Vagina (tissue), 2 donors: ENCODE results near the gene AMOTL2.

Experiments used
- POLR2A ChIP-seq, 2 donors: fragments of 450-650 bp; IDR thresholded peaks; one replicate each; pipeline ENCODE4 v1.6.1; 2017; ENCODE audit warnings: antibody characterized with exemption in 2 of 2, mild to moderate bottlenecking in 2 of 2, moderate library complexity in 2 of 2
- POLR2AphosphoS5 ChIP-seq, 2 donors: sonication (generic); formaldehyde crosslinking; IDR thresholded peaks; one replicate each; pipeline ENCODE4 v1.9.0; 2017; ENCODE audit warnings: antibody characterized with exemption in 2 of 2, mild to moderate bottlenecking in 2 of 2, low read depth in 1 of 2; ENCODE audit not compliant: insufficient read depth in 1 of 2
- TF ChIP-seq, protein P1 (sequence below), 3 experiments: fragments of 450-650 bp in 2 of 3; fragments of 200-600 bp in 1 of 3; sonication (generic) in 1 of 3; IDR thresholded peaks; one replicate each; pipeline ENCODE4 v1.5.1; 2017 to 2019; ENCODE audit warnings: antibody characterized with exemption in 3 of 3, mild to moderate bottlenecking in 2 of 3, moderate library complexity in 2 of 3

DNA sequence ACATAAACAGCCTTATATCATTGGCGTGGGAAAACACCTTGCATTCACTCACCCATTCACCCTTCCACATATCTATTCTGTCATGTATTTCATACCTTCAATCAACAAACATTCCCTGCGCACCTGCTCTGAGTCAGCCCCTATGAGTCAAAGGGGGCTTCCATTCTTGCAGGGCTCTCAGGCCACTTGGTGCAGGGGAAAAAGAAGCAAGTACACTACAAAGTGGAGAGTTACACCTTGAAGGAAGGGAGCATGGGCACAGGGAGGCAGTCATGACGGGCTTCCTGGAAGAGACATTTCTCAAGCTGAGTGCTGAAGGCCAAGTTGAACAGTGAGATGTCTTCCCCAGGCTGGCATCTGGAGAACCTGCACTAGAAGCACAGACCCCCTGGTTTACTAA lies 4.6 kb upstream of the AMOTL2 start:
- TF ChIP-seq, protein P1, sequence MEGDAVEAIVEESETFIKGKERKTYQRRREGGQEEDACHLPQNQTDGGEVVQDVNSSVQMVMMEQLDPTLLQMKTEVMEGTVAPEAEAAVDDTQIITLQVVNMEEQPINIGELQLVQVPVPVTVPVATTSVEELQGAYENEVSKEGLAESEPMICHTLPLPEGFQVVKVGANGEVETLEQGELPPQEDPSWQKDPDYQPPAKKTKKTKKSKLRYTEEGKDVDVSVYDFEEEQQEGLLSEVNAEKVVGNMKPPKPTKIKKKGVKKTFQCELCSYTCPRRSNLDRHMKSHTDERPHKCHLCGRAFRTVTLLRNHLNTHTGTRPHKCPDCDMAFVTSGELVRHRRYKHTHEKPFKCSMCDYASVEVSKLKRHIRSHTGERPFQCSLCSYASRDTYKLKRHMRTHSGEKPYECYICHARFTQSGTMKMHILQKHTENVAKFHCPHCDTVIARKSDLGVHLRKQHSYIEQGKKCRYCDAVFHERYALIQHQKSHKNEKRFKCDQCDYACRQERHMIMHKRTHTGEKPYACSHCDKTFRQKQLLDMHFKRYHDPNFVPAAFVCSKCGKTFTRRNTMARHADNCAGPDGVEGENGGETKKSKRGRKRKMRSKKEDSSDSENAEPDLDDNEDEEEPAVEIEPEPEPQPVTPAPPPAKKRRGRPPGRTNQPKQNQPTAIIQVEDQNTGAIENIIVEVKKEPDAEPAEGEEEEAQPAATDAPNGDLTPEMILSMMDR (IDR thresholded peaks at IDR 0.05) = no peak
- TF ChIP-seq POLR2A (IDR thresholded peaks at IDR 0.05) (no peak), POLR2AphosphoS5 (IDR thresholded peaks at IDR 0.05; ENCODE audit: insufficient read depth in 1 of 2, low read depth in 1 of 2) (no peak)
